ENCODE data around the gene FNBP1.

FNBP1 gene

GRCh38 chr9:129876815-129877214 is 166.2 kb downstream of the FNBP1 start:
- Histone ChIP-seq H3F3A (ENCODE audit: control insufficient read depth, insufficient read depth) (no peaks in the 10 kb centered on the region), H4K20me1 (ENCODE audit: control insufficient read depth, insufficient read depth, low read depth, low read length) (no peaks in the 10 kb centered on the region), H3K36me3 (ENCODE audit: control insufficient read depth, low read length) (no peaks in the 10 kb centered on the region; the same call in 1 of the 2 replicates), H3K4me3 (ENCODE audit: low read length) (no peak overlapping the region), H3K9me3 (ENCODE audit: control insufficient read depth, insufficient read depth, low read length) (no peaks in the 10 kb centered on the region), H3K4me2 (ENCODE audit: low read length) (no peak overlapping the region), H3K27me3 (ENCODE audit: control insufficient read depth, low read length) (no peaks in the 10 kb centered on the region), H3K27ac (ENCODE audit: low read depth, low read length) (no peak overlapping the region), H3K9me2 (replicated peaks; ENCODE audit: control insufficient read depth, low read length) (no peaks in the 10 kb centered on the region), H3K4me1 (ENCODE audit: control insufficient read depth, low read length) (no peaks in the 10 kb centered on the region), H3K79me2 (ENCODE audit: control insufficient read depth, low read length) (no peaks in the 10 kb centered on the region)
- TF ChIP-seq CTCF (IDR thresholded peaks at IDR 0.05; ENCODE audit: low read depth, low read length, poor library complexity, severe bottlenecking) (no peak), EZH2phosphoT487 (IDR thresholded peaks at IDR 0.05; ENCODE audit: borderline replicate concordance, low read length) (no peak)

GRCh38 chr9:129875687-129876395 is 167.1 kb downstream of the FNBP1 start:
- Histone ChIP-seq H3K27me3 (ENCODE audit: control insufficient read depth, low read length) (no peaks in the 10 kb centered on the region), H3K79me2 (ENCODE audit: control insufficient read depth, low read length) (no peaks in the 10 kb centered on the region), H3K36me3 (ENCODE audit: control insufficient read depth, low read length) (no peaks in the 10 kb centered on the region; the same call in 1 of the 2 replicates), H4K20me1 (ENCODE audit: control insufficient read depth, insufficient read depth, low read depth, low read length) (no peaks in the 10 kb centered on the region), H3K27ac (ENCODE audit: low read depth, low read length) (no peak overlapping the region), H3K4me2 (ENCODE audit: low read length) (no peak overlapping the region), H3K4me3 (ENCODE audit: low read length) (no peak overlapping the region), H3F3A (ENCODE audit: control insufficient read depth, insufficient read depth) (peaks cover under 1% of the 10 kb centered on the region; the same call in 1 of the 2 replicates), H3K9me3 (ENCODE audit: control insufficient read depth, insufficient read depth, low read length) (no peaks in the 10 kb centered on the region), H3K4me1 (ENCODE audit: control insufficient read depth, low read length) (no peaks in the 10 kb centered on the region), H3K9me2 (replicated peaks; ENCODE audit: control insufficient read depth, low read length) (no peaks in the 10 kb centered on the region)
- TF ChIP-seq CTCF (IDR thresholded peaks at IDR 0.05; ENCODE audit: low read depth, low read length, poor library complexity, severe bottlenecking) (peak; percentile 23), EZH2phosphoT487 (IDR thresholded peaks at IDR 0.05; ENCODE audit: borderline replicate concordance, low read length) (no peak)

GRCh38 chr9:129875181-129875611 is 167.8 kb downstream of the FNBP1 start:
- TF ChIP-seq EZH2phosphoT487 (IDR thresholded peaks at IDR 0.05; ENCODE audit: borderline replicate concordance, low read length) (no peak), CTCF (IDR thresholded peaks at IDR 0.05; ENCODE audit: low read depth, low read length, poor library complexity, severe bottlenecking) (peak; percentile 40)
- H3K36me3 ChIP-seq (ENCODE audit: control insufficient read depth, low read length) = no peaks in the 10 kb centered on the region; the same call in 1 of the 2 replicates

More at GRCh38 chr9:129875181-129875611, 167.8 kb downstream of the FNBP1 start:
- Histone ChIP-seq H4K20me1 (ENCODE audit: control insufficient read depth, insufficient read depth, low read depth, low read length) (no peaks in the 10 kb centered on the region), H3K9me2 (replicated peaks; ENCODE audit: control insufficient read depth, low read length) (no peaks in the 10 kb centered on the region), H3K4me1 (ENCODE audit: control insufficient read depth, low read length) (no peaks in the 10 kb centered on the region), H3K4me3 (ENCODE audit: low read length) (no peak overlapping the region), H3K27me3 (ENCODE audit: control insufficient read depth, low read length) (no peaks in the 10 kb centered on the region), H3F3A (ENCODE audit: control insufficient read depth, insufficient read depth) (peaks cover 2% of the 10 kb centered on the region; the same call in 1 of the 2 replicates), H3K9me3 (ENCODE audit: control insufficient read depth, insufficient read depth, low read length) (no peaks in the 10 kb centered on the region), H3K4me2 (ENCODE audit: low read length) (no peak overlapping the region), H3K27ac (ENCODE audit: low read depth, low read length) (no peak overlapping the region), H3K79me2 (ENCODE audit: control insufficient read depth, low read length) (no peaks in the 10 kb centered on the region)

All from DOHH2 (cell line).